Suppressor macrophage treated with lipopolysaccharide for 1 hour (primary cell): ENCODE data around the gene TSPAN17.

Source experiments
- DNase-seq, 3 donors: peaks; one replicate each; pipeline ENCODE4 v3.0.0-alpha.2; 2020 to 2022

The TSPAN17 gene

GRCh38 chr5:176660860-176661641 is 13.8 kb downstream of the TSPAN17 start:
- peak; percentile 82 to 90 (median 90) for DNase-seq

- DNase-seq = no peak
These were observed 14.4 kb downstream of the TSPAN17 start for GRCh38 chr5:176661676-176662075.

- no peak for DNase-seq
These were observed 15.4 kb downstream of the TSPAN17 start for GRCh38 chr5:176662371-176663333.

- no peak for DNase-seq
These were observed 16.3 kb downstream of the TSPAN17 start for GRCh38 chr5:176663566-176663965.

- no peak for DNase-seq
These were observed 17.2 kb downstream of the TSPAN17 start for GRCh38 chr5:176664479-176664878.

- no peak for DNase-seq
These were observed 17.6 kb downstream of the TSPAN17 start for GRCh38 chr5:176664886-176665285.

GRCh38 chr5:176665517-176665916 is 18.2 kb downstream of the TSPAN17 start:
- no peak for DNase-seq

- DNase-seq = no peak
These were observed 20.4 kb downstream of the TSPAN17 start for GRCh38 chr5:176667637-176668036.

- no peak for DNase-seq
These were observed 23.2 kb downstream of the TSPAN17 start for GRCh38 chr5:176670449-176670848.

- no peak for DNase-seq
These were observed 24.1 kb downstream of the TSPAN17 start for GRCh38 chr5:176671399-176671798.

- DNase-seq = no peak
These were observed 24.8 kb downstream of the TSPAN17 start for GRCh38 chr5:176671890-176672747.

GRCh38 chr5:176673651-176674583 is 26.6 kb downstream of the TSPAN17 start:
- no peak for DNase-seq

GRCh38 chr5:176674799-176675198 is 27.5 kb downstream of the TSPAN17 start:
- no peak for DNase-seq

GRCh38 chr5:176675676-176676360 is 28.5 kb downstream of the TSPAN17 start:
- DNase-seq = no peak

- DNase-seq = peak; percentile 15 to 39 (median 21)
These were observed 29.1 kb downstream of the TSPAN17 start for GRCh38 chr5:176676361-176676824.

- DNase-seq = no peak
These were observed 30.1 kb downstream of the TSPAN17 start for GRCh38 chr5:176677209-176677939.

- no peak for DNase-seq
These were observed 31.3 kb downstream of the TSPAN17 start for GRCh38 chr5:176678584-176678983.

- DNase-seq = no peak
These were observed 32.3 kb downstream of the TSPAN17 start for GRCh38 chr5:176679365-176680225.

GRCh38 chr5:176680226-176680563 is 32.9 kb downstream of the TSPAN17 start:
- DNase-seq = no peak
